CD4-positive, alpha-beta memory T cell (primary cell): ENCODE measurements around the gene XXYLT1. TPM values are rescaled to one million over a fixed set of nuclear protein-coding genes. Genes with fewer than 3 reads are reported as not detected.
"Not testable (repeated sequence)": the region's sequence is repeated elsewhere in the genome, so short reads cannot be mapped to it uniquely, and the experiment has no call there.

ENCODE experiments used
- CTCF ChIA-PET: fragments of 350-600 bp; sonication (Branson Sonifier 250); formaldehyde crosslinking; loops from one replicate; lab custom pipeline; 2021; ENCODE audit warnings: inconsistent platforms; ENCODE audit not compliant: partially characterized antibody; lab: Charles Lee
- POLR2A ChIA-PET: fragments of 350-600 bp; sonication (Branson Sonifier 250); formaldehyde crosslinking; loops from one replicate; lab custom pipeline; 2021; ENCODE audit not compliant: partially characterized antibody; lab: Charles Lee
- DNase-seq, 5 donors: peaks; one replicate each; pipeline versions ENCODE4 v3.0.0 to v3.0.0-alpha.2; 2020 to 2022; ENCODE audit warnings: mixed read lengths in 1 of 5
- H3K27ac ChIP-seq: one replicate; pipeline ENCODE4 v1.7.0; 2013; ENCODE audit warnings: low read depth, low read length
- H3K27me3 ChIP-seq: 2 replicates; pipeline ENCODE4 v1.7.0; 2013; ENCODE audit warnings: mild to moderate bottlenecking, low read length, moderate library complexity; ENCODE audit not compliant: insufficient read depth
- H3K36me3 ChIP-seq: 2 replicates; pipeline ENCODE4 v1.7.0; 2013; ENCODE audit warnings: mild to moderate bottlenecking, low read length, moderate library complexity; ENCODE audit not compliant: insufficient read depth
- H3K4me1 ChIP-seq: 2 replicates; pipeline ENCODE4 v1.7.0; 2013; ENCODE audit warnings: mild to moderate bottlenecking, low read length, moderate library complexity; ENCODE audit not compliant: insufficient read depth
- H3K4me3 ChIP-seq, 2 donors: one replicate each; pipeline ENCODE4 v1.7.0; 2013; ENCODE audit warnings: low read length in 2 of 2, mild to moderate bottlenecking in 1 of 2
- H3K9me3 ChIP-seq, 2 donors: one replicate each; pipeline ENCODE4 v1.7.0; 2013; ENCODE audit warnings: low read length in 2 of 2, control low read depth in 1 of 2; ENCODE audit not compliant: control insufficient read depth in 1 of 2
- H3K27ac Mint-ChIP-seq, 7 donors: one replicate each; pipeline ENCODE4 v1.8.0; 2020 to 2021; ENCODE audit warnings: mixed read lengths in 7 of 7, mild to moderate bottlenecking in 6 of 7, inconsistent platforms in 3 of 7, moderate library complexity in 3 of 7
- H3K27me3 Mint-ChIP-seq, 2 donors: one replicate each; pipeline ENCODE4 v1.8.0; 2020 to 2021; ENCODE audit warnings: mixed read lengths in 2 of 2
- H3K36me3 Mint-ChIP-seq, 2 donors: one replicate each; pipeline ENCODE4 v1.8.0; 2020 to 2021; ENCODE audit warnings: mixed read lengths in 2 of 2, inconsistent platforms in 1 of 2, mild to moderate bottlenecking in 1 of 2
- H3K4me1 Mint-ChIP-seq, 4 donors: one replicate each; pipeline ENCODE4 v1.8.0; 2020 to 2021; ENCODE audit warnings: mixed read lengths in 4 of 4, mild to moderate bottlenecking in 1 of 4
- H3K4me3 Mint-ChIP-seq, 8 donors: one replicate each; pipeline ENCODE4 v1.8.0; 2020 to 2021; ENCODE audit warnings: mixed read lengths in 8 of 8, mild to moderate bottlenecking in 7 of 8, moderate library complexity in 6 of 8, inconsistent platforms in 3 of 8
- H3K9me3 Mint-ChIP-seq, 8 donors: one replicate each; pipeline ENCODE4 v1.8.0; 2020 to 2021; ENCODE audit warnings: mixed read lengths in 8 of 8, mild to moderate bottlenecking in 5 of 8, inconsistent platforms in 3 of 8, moderate library complexity in 1 of 8
- intact Hi-C: fragments of 100-400 bp; cut with micrococcal nuclease; formaldehyde crosslinking; loops from one replicate; pipeline ENCODE4 v1.15.1; 2023
- polyA plus RNA-seq, 2 donors: library from polyadenylated mRNA; unstranded; fragments of 300-500 nt; fragmentation: Illumina TruSeq; gene quantifications; one replicate each; pipeline ENCODE4 v1.2.3, GENCODE V29; 2021
- total RNA-seq, 2 experiments: library from RNA; stranded (reverse); gene quantifications; one replicate each; pipeline ENCODE4 v1.2.3, GENCODE V29; 2021

XXYLT1 gene
- total and polyA plus RNA-seq, 4 experiments from 2014 or later, result 3.9 to 6.3 (median 4.3) TPM

GRCh38 chr3:195188426-195188927 lies 82.5 kb downstream of the XXYLT1 start:
- H3K9me3 Mint-ChIP-seq, result peaks cover 0 to 26% (median 16%) of the 10 kb centered on the region in 8 donors

GRCh38 chr3:195187609-195188425 lies 83.1 kb downstream of the XXYLT1 start:
- H3K27me3 Mint-ChIP-seq, result no peaks in the 10 kb centered on the region
- CTCF ChIA-PET, result interaction anchor here (1.1 kb wide), 1 partner anchor 374 kb away, joined by 3 read pairs; no protein-coding TSS in a partner anchor
- H3K36me3 ChIP-seq, result no peaks in the 10 kb centered on the region
- POLR2A ChIA-PET, result no interaction called here
- no peaks in the 10 kb centered on the region for H3K9me3 ChIP-seq
- no peaks in the 10 kb centered on the region for H3K27me3 ChIP-seq
- intact Hi-C loops, result no loop called here
- no peak for DNase-seq
- H3K9me3 Mint-ChIP-seq, result peaks cover 0 to 25% (median 16%) of the 10 kb centered on the region in 8 donors
- H3K27ac ChIP-seq, result no peak overlapping the region
- H3K36me3 Mint-ChIP-seq, result peaks cover 2 to 12% of the 10 kb centered on the region in 2 donors
- peaks cover 38% of the 10 kb centered on the region for H3K4me1 ChIP-seq
- no peak overlapping the region for H3K27ac Mint-ChIP-seq
- H3K4me1 Mint-ChIP-seq, result peaks cover 29 to 40% (median 34%) of the 10 kb centered on the region in 4 donors
- H3K4me3 Mint-ChIP-seq, result no peak overlapping the region
- H3K4me3 ChIP-seq, result no peak overlapping the region

More at GRCh38 chr3:195188426-195188927, 82.5 kb downstream of the XXYLT1 start:
- Histone ChIP-seq H3K4me1 (peaks cover 31% of the 10 kb centered on the region), H3K27ac (no peak overlapping the region), H3K9me3 (no peaks in the 10 kb centered on the region), H3K4me3 (no peak overlapping the region), H3K27me3 (no peaks in the 10 kb centered on the region), H3K36me3 (no peaks in the 10 kb centered on the region)
- Mint-ChIP-seq H3K27ac (no peak overlapping the region), H3K27me3 (no peaks in the 10 kb centered on the region), H3K4me1 (peaks cover 23 to 33% (median 28%) of the 10 kb centered on the region in 4 donors), H3K4me3 (no peak overlapping the region), H3K36me3 (peaks cover 2 to 12% of the 10 kb centered on the region in 2 donors)
- POLR2A ChIA-PET, result no interaction called here
- CTCF ChIA-PET, result interaction anchor here (0.6 kb wide), 1 partner anchor 16 kb away, joined by 3 read pairs; no protein-coding TSS in a partner anchor
- intact Hi-C loops, result no loop called here
- DNase-seq, result no peak

GRCh38 chr3:195186710-195187047 lies 84.3 kb downstream of the XXYLT1 start:
- DNase-seq, intact Hi-C loops, H3K9me3 ChIP-seq, H3K36me3 ChIP-seq, H3K4me3 ChIP-seq, H3K27me3 Mint-ChIP-seq, POLR2A ChIA-PET, H3K27ac ChIP-seq, H3K27me3 ChIP-seq: not testable (repeated sequence)
- Mint-ChIP-seq H3K4me1 (peaks cover 39 to 51% (median 45%) of the 10 kb centered on the region in 4 donors), H3K9me3 (peaks cover 0 to 18% (median 13%) of the 10 kb centered on the region in 8 donors), H3K4me3 (peak overlapping the region in 2 of 8 donors; percentile 1 to 2), H3K36me3 (peaks cover under 1 to 10% of the 10 kb centered on the region in 2 donors), H3K27ac (peak overlapping the region in 2 of 7 donors; percentile 29 to 77)
- CTCF ChIA-PET, result interaction anchor here (1.1 kb wide), 1 partner anchor 372 kb away, joined by 3 read pairs; no protein-coding TSS in a partner anchor
- peaks cover 49% of the 10 kb centered on the region for H3K4me1 ChIP-seq

- H3K27ac Mint-ChIP-seq, result peak overlapping the region in 4 of 7 donors; percentile 29 to 77 (median 62)
- H3K27ac ChIP-seq, result no peak overlapping the region
- peaks cover 41 to 56% (median 49%) of the 10 kb centered on the region in 4 donors for H3K4me1 Mint-ChIP-seq
- DNase-seq, result no peak
- ChIA-PET POLR2A (no interaction called here), CTCF (interaction anchor here (0.7 to 1.1 kb wide), 3 partner anchors 56 to 372 kb away, joined by 3 read pairs; no protein-coding TSS in a partner anchor)
- H3K4me1 ChIP-seq, result peaks cover 54% of the 10 kb centered on the region
- H3K9me3 ChIP-seq, result no peaks in the 10 kb centered on the region
- no peaks in the 10 kb centered on the region for H3K27me3 ChIP-seq
- H3K4me3 ChIP-seq, result no peak overlapping the region
- H3K4me3 Mint-ChIP-seq, result peak overlapping the region in 4 of 8 donors; percentile 1 to 27 (median 14)
- peaks cover 0 to 5% of the 10 kb centered on the region in 2 donors for H3K36me3 Mint-ChIP-seq
- H3K27me3 Mint-ChIP-seq, result no peaks in the 10 kb centered on the region
- intact Hi-C loops, result no loop called here
- peaks cover 0 to 13% (median 8%) of the 10 kb centered on the region in 8 donors for H3K9me3 Mint-ChIP-seq
- no peaks in the 10 kb centered on the region for H3K36me3 ChIP-seq
Measured at GRCh38 chr3:195186041-195186709, 84.8 kb downstream of the XXYLT1 start.

GRCh38 chr3:195185583-195185982 lies 85.4 kb downstream of the XXYLT1 start:
- H3K36me3 ChIP-seq, result no peaks in the 10 kb centered on the region
- intact Hi-C loops, result no loop called here
- DNase-seq, result no peak
- H3K27ac ChIP-seq, result no peak overlapping the region
- Mint-ChIP-seq H3K36me3 (peaks cover 1 to 4% of the 10 kb centered on the region in 2 donors), H3K4me3 (peak overlapping the region in 3 of 8 donors; percentile 1 to 27 (median 8)), H3K27ac (peak overlapping the region in 4 of 7 donors; percentile 15 to 80 (median 68)), H3K9me3 (peaks cover 0 to 8% (median 5%) of the 10 kb centered on the region in 8 donors), H3K27me3 (no peaks in the 10 kb centered on the region), H3K4me1 (peaks cover 42 to 61% (median 51%) of the 10 kb centered on the region in 4 donors)
- H3K4me1 ChIP-seq, result peaks cover 56% of the 10 kb centered on the region
- POLR2A ChIA-PET, result no interaction called here
- CTCF ChIA-PET, result interaction anchor here (0.7 to 0.9 kb wide), 2 partner anchors 55 to 79 kb away, joined by 3 read pairs; no protein-coding TSS in a partner anchor
- H3K4me3 ChIP-seq, result no peak overlapping the region
- H3K9me3 ChIP-seq, result no peaks in the 10 kb centered on the region
- H3K27me3 ChIP-seq, result no peaks in the 10 kb centered on the region

GRCh38 chr3:195184716-195185421 lies 86.1 kb downstream of the XXYLT1 start:
- Mint-ChIP-seq H3K36me3 (peaks cover 1 to 4% of the 10 kb centered on the region in 2 donors), H3K27ac (peak overlapping the region in 6 of 7 donors; percentile 23 to 87 (median 62)), H3K27me3 (no peaks in the 10 kb centered on the region), H3K4me1 (peaks cover 43 to 61% (median 51%) of the 10 kb centered on the region in 4 donors), H3K4me3 (peak overlapping the region; percentile 11 to 75 (median 58)), H3K9me3 (peaks cover 0 to 6% (median 3%) of the 10 kb centered on the region in 8 donors)
- Histone ChIP-seq H3K4me3 (no peak overlapping the region), H3K27ac (no peak overlapping the region), H3K4me1 (peaks cover 56% of the 10 kb centered on the region), H3K9me3 (no peaks in the 10 kb centered on the region), H3K27me3 (no peaks in the 10 kb centered on the region), H3K36me3 (no peaks in the 10 kb centered on the region)
- ChIA-PET POLR2A (no interaction called here), CTCF (interaction anchor here (0.7 kb wide), 1 partner anchor 54 kb away, joined by 3 read pairs; no protein-coding TSS in a partner anchor)
- intact Hi-C loops, result no loop called here
- DNase-seq, result no peak
